Kasumi-1 (cell line): ENCODE data around the gene PKP2.

Experiments used
- DNase-seq, 2 experiments: peaks; one replicate each; lab custom pipeline; 2025; lab: John Stamatoyannopoulos, UW

Gene PKP2

GRCh38 chr12:32809846-32810245 lies 86.7 kb downstream of the PKP2 start:
- DNase-seq = no peak

- no peak for DNase-seq
Measured at GRCh38 chr12:32809196-32809595, 87.4 kb downstream of the PKP2 start.

- no peak for DNase-seq
Measured at GRCh38 chr12:32804301-32804700, 92.3 kb downstream of the PKP2 start.

GRCh38 chr12:32801269-32801980 lies 95.2 kb downstream of the PKP2 start:
- no peak for DNase-seq

- DNase-seq = no peak
Measured at GRCh38 chr12:32794281-32794680, 102.3 kb downstream of the PKP2 start.

GRCh38 chr12:32789916-32790315 lies 106.7 kb downstream of the PKP2 start:
- DNase-seq = no peak

GRCh38 chr12:32789446-32789845 lies 107.1 kb downstream of the PKP2 start:
- DNase-seq = no peak

- no peak for DNase-seq
Measured at GRCh38 chr12:32788405-32788804, 108.2 kb downstream of the PKP2 start.

GRCh38 chr12:32785557-32785956 lies 111.0 kb downstream of the PKP2 start:
- DNase-seq = no peak

- no peak for DNase-seq
Measured at GRCh38 chr12:32783029-32783428, 113.5 kb downstream of the PKP2 start.

GRCh38 chr12:32780071-32780470 lies 116.5 kb downstream of the PKP2 start:
- no peak for DNase-seq

- no peak for DNase-seq
Measured at GRCh38 chr12:32777691-32778175, 118.8 kb downstream of the PKP2 start.

GRCh38 chr12:32777159-32777558 lies 119.4 kb downstream of the PKP2 start:
- no peak for DNase-seq

- DNase-seq = no peak
Measured at GRCh38 chr12:32776258-32776657, 120.3 kb downstream of the PKP2 start.

GRCh38 chr12:32773691-32774090 lies 122.9 kb downstream of the PKP2 start:
- no peak for DNase-seq

- no peak for DNase-seq
Measured at GRCh38 chr12:32770141-32770540, 126.4 kb downstream of the PKP2 start.

GRCh38 chr12:32768518-32768917 lies 128.1 kb downstream of the PKP2 start:
- DNase-seq = no peak

- DNase-seq = no peak
Measured at GRCh38 chr12:32765906-32766305, 130.7 kb downstream of the PKP2 start.

GRCh38 chr12:32761716-32762115 lies 134.9 kb downstream of the PKP2 start:
- DNase-seq = peak; percentile 84 to 88

- DNase-seq = no peak
Measured at GRCh38 chr12:32757157-32757556, 139.4 kb downstream of the PKP2 start.

- no peak for DNase-seq
Measured at GRCh38 chr12:32756476-32757066, 140.0 kb downstream of the PKP2 start.

GRCh38 chr12:32755654-32756475 lies 140.7 kb downstream of the PKP2 start, which contains the start of gene YARS2:
Gene YARS2 (minus strand): TSS chr12:32755897. CDS start chr12:32755874, 23 bp downstream.
- peak; percentile 96 to 97 for DNase-seq
